Upper lobe of left lung (tissue), 6 donors: Measurements from ENCODE around the gene IFNG-AS1. TPM values are rescaled to one million over a fixed set of nuclear protein-coding genes. Genes with fewer than 3 reads are reported as not detected.

Source experiments
- ATAC-seq, 2 donors: fragments of 200-7000 bp; cut with Tn5 transposase; one replicate each; pipeline ENCODE4 v1.9.1; 2022; ENCODE audit warnings: mild to moderate bottlenecking in 2 of 2, moderate library complexity in 2 of 2; ENCODE audit not compliant: low FRiP score in 2 of 2
- DNase-seq, 2 donors: peaks; one replicate each; pipeline ENCODE4 v3.0.0-alpha.2; 2019 to 2020
- H3K27ac ChIP-seq, 4 donors: fragments of 200-600 bp; sonication (generic); one replicate each; pipeline ENCODE4 v1.5.1; 2016 to 2019
- H3K27me3 ChIP-seq, 4 donors: fragments of 200-600 bp; sonication (generic); one replicate each; pipeline ENCODE4 v1.5.1; 2017 to 2019
- H3K36me3 ChIP-seq, 4 donors: fragments of 200-600 bp; sonication (generic); one replicate each; pipeline ENCODE4 v1.5.1; 2016 to 2019
- H3K4me1 ChIP-seq, 4 donors: fragments of 200-600 bp; sonication (generic); one replicate each; pipeline ENCODE4 v1.5.1; 2018 to 2019
- H3K4me3 ChIP-seq, 4 donors: fragments of 200-600 bp; sonication (generic); one replicate each; pipeline ENCODE4 v1.5.1; 2017 to 2019; ENCODE audit warnings: mild to moderate bottlenecking in 2 of 4, moderate library complexity in 1 of 4
- H3K9me3 ChIP-seq, 4 donors: fragments of 200-600 bp; sonication (generic); one replicate each; pipeline ENCODE4 v1.5.1; 2018 to 2019
- EP300 ChIP-seq, 4 donors: sonication (generic); formaldehyde crosslinking; IDR thresholded peaks; one replicate each; pipeline ENCODE4 v1.5.1; 2017; ENCODE audit warnings: antibody characterized with exemption in 4 of 4, control low read depth in 2 of 4
- POLR2A ChIP-seq, 4 donors: fragments of 450-650 bp; IDR thresholded peaks; one replicate each; pipeline ENCODE4 v1.5.1; 2016 to 2017; ENCODE audit warnings: antibody characterized with exemption in 4 of 4, mild to moderate bottlenecking in 2 of 4
- POLR2AphosphoS5 ChIP-seq, 2 donors: sonication (generic); formaldehyde crosslinking; IDR thresholded peaks; one replicate each; pipeline ENCODE4 v1.5.1; 2017; ENCODE audit warnings: antibody characterized with exemption in 2 of 2
- WGBS, 2 donors: methylation state at CpG; one replicate each; pipeline ENCODE4 v1.1.5; 2017 to 2018; 5-methylcytosine and 5-hydroxymethylcytosine counted together
- total RNA-seq, 6 donors: library from RNA; depleted of rRNA in 4 of 6; stranded (reverse); fragments of >200 nt in 4 of 6; gene quantifications; one replicate each; pipeline versions ENCODE4 v1.1.0 to v1.2.1, GENCODE V29; 2016 to 2021
- TF ChIP-seq, protein P1 (sequence below), 6 experiments: fragments of 450-650 bp in 4 of 6; fragments of 200-600 bp in 2 of 6; sonication (generic) in 2 of 6; IDR thresholded peaks; one replicate each; pipeline ENCODE4 v1.5.1; 2016 to 2019; ENCODE audit warnings: antibody characterized with exemption in 6 of 6
- donor health status: DM: no; HTN: no; CAD: no; lungs with moderate emphysema.
- donor health status: DM: no; HTN: yes; CAD: no; lungs with severe emphysema.

The IFNG-AS1 gene
- total RNA-seq, 6 donors from 2014 or later = 0.17 to 5.2 (median 1.7) TPM; not detected in 2

DNA sequence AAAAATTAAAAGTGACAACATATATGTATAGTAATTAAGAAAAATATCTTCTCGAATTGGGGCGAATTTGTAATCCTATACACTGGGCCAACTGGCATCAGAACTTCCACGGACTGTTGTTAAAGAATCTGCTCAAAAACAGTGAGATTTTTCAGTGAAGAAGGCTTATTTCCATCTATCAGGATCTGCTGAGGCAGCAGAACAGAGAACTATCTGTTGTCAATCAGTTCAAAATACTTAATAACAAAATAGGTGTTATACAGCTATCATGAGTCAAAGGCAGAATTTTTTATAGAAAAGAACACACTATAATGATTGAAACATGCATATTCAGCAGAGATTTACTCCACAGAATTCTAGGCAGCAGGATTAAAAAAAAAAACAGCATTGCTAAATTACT is 41.9 kb downstream of the IFNG-AS1 start:
- TF ChIP-seq POLR2A (IDR thresholded peaks at IDR 0.05) = no peak
- no peak for TF ChIP-seq POLR2AphosphoS5 (IDR thresholded peaks at IDR 0.05)
- TF ChIP-seq EP300 (IDR thresholded peaks at IDR 0.05) = no peak
- TF ChIP-seq, protein P1, sequence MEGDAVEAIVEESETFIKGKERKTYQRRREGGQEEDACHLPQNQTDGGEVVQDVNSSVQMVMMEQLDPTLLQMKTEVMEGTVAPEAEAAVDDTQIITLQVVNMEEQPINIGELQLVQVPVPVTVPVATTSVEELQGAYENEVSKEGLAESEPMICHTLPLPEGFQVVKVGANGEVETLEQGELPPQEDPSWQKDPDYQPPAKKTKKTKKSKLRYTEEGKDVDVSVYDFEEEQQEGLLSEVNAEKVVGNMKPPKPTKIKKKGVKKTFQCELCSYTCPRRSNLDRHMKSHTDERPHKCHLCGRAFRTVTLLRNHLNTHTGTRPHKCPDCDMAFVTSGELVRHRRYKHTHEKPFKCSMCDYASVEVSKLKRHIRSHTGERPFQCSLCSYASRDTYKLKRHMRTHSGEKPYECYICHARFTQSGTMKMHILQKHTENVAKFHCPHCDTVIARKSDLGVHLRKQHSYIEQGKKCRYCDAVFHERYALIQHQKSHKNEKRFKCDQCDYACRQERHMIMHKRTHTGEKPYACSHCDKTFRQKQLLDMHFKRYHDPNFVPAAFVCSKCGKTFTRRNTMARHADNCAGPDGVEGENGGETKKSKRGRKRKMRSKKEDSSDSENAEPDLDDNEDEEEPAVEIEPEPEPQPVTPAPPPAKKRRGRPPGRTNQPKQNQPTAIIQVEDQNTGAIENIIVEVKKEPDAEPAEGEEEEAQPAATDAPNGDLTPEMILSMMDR (IDR thresholded peaks at IDR 0.05) = no peak
- 85 to 88% methylated on average over 3 of the region's 3 CpGs for WGBS, 2 donors

DNA sequence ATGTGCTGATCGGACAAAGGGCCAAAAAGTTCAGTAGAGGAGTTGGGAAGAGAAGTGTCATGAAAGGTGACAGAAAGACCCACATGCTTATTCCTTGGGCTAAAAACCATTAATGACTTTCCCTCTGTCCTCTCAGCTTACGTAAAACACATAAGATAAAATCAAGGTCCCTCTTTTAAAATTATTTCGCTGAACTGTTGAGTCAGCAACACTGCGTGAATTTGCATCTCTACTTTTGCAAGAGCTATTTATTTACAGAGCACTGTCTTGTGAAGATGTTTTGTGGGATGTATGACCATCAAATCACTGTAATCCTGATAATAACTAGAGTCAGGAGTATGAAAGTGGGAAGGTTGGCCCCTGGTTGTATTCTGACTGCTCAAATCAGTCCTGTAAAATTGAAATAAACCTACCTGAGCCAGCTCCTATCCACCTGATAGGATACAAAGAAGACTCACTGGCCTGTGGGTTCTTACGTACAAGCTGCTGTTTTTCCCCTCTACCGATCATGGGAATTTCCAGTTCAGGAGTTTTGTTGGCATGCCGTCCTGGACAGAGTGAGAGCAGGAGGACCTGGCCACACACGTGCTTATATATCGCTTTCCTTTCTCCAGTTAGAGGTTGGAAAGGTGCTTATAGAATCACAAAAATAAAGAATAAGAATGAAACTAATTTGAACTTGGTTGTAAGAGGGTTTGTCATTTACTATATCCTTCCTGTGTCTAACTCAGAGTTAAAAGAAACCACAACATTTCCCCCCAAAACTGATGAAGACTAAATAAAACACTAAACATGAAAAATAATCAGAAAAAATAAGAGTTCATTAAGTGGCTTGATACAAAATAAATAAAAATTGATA is 42.9 kb downstream of the IFNG-AS1 start:
- TF ChIP-seq, protein P1 (IDR thresholded peaks at IDR 0.05) = no peak
- TF ChIP-seq EP300 (IDR thresholded peaks at IDR 0.05) (no peak), POLR2AphosphoS5 (IDR thresholded peaks at IDR 0.05) (no peak), POLR2A (IDR thresholded peaks at IDR 0.05) (no peak)
- Histone ChIP-seq H3K9me3 (no peaks in the 10 kb centered on the region), H3K27ac (no peak overlapping the region), H3K27me3 (no peaks in the 10 kb centered on the region), H3K4me1 (no peaks in the 10 kb centered on the region), H3K36me3 (no peaks in the 10 kb centered on the region), H3K4me3 (no peak overlapping the region)
- ATAC-seq = no peak
- WGBS, 2 donors = 69 to 83% methylated on average over 9 of the region's 9 CpGs
- no peak for DNase-seq

More for the DNA sequence above, 41.9 kb downstream of the IFNG-AS1 start:
- no peak overlapping the region for H3K27ac ChIP-seq
- DNase-seq (no peak), ATAC-seq (no peak)
- no peaks in the 10 kb centered on the region for H3K4me1 ChIP-seq
- H3K36me3 ChIP-seq = no peaks in the 10 kb centered on the region
- H3K4me3 ChIP-seq = no peak overlapping the region
- H3K9me3 ChIP-seq = no peaks in the 10 kb centered on the region
- no peaks in the 10 kb centered on the region for H3K27me3 ChIP-seq

DNA sequence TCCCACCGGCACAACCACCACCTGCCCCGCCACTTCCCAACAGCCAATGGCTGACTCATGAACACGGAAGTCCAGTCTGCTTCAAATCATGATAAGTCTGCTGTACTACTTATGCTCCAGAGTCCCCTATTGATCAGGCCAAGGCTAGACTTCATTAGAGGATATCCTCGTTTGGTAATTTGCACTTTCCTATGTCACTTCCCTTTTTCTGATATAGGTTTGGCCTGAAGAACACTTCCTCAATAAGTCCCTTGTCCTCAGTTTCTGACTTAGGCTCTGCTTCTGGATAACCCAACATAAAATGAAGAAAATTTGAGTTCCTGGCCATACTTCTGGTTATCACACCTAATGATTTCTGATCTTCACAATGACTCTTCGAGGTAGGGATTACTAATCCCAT is 45.3 kb downstream of the IFNG-AS1 start:
- no peak overlapping the region for H3K27ac ChIP-seq
- no peaks in the 10 kb centered on the region for H3K4me1 ChIP-seq
- H3K36me3 ChIP-seq = no peaks in the 10 kb centered on the region
- no peak for ATAC-seq
- H3K9me3 ChIP-seq = no peaks in the 10 kb centered on the region
- WGBS, 2 donors = 81 to 83% methylated on average over 5 of the region's 5 CpGs
- H3K27me3 ChIP-seq = no peaks in the 10 kb centered on the region
- DNase-seq = no peak
- TF ChIP-seq POLR2A (IDR thresholded peaks at IDR 0.05) (no peak), EP300 (IDR thresholded peaks at IDR 0.05) (no peak), POLR2AphosphoS5 (IDR thresholded peaks at IDR 0.05) (no peak)
- TF ChIP-seq, protein P1 (IDR thresholded peaks at IDR 0.05) = no peak
- no peak overlapping the region for H3K4me3 ChIP-seq

GRCh38 chr12:68036642-68037041 is 47.4 kb downstream of the IFNG-AS1 start:
- no peak overlapping the region for H3K4me3 ChIP-seq

More at GRCh38 chr12:68036642-68037041, 47.4 kb downstream of the IFNG-AS1 start:
- Histone ChIP-seq H3K9me3 (no peaks in the 10 kb centered on the region), H3K36me3 (no peaks in the 10 kb centered on the region), H3K27me3 (no peaks in the 10 kb centered on the region), H3K4me1 (no peaks in the 10 kb centered on the region), H3K27ac (no peak overlapping the region)
- TF ChIP-seq POLR2AphosphoS5 (IDR thresholded peaks at IDR 0.05) = no peak
- TF ChIP-seq, protein P1 (IDR thresholded peaks at IDR 0.05) = no peak
- TF ChIP-seq EP300 (IDR thresholded peaks at IDR 0.05) = no peak
- TF ChIP-seq POLR2A (IDR thresholded peaks at IDR 0.05) = no peak
- ATAC-seq (no peak), DNase-seq (no peak)
- WGBS, 2 donors = 88 to 92% methylated on average over 7 of the region's 7 CpGs
